IMR-90 (cell line): ENCODE measurements around the gene SDK1. TPM values are rescaled to one million over a fixed set of nuclear protein-coding genes. Genes with fewer than 3 reads are reported as not detected.

Source experiments
- ATAC-seq: fragments of 200-7000 bp; cut with Tn5 transposase; 2 replicates; pipeline ENCODE4 v1.9.1; 2020; ENCODE audit warnings: low read depth, mild to moderate bottlenecking, moderate library complexity
- BruUV-seq: library from RNA; stranded (reverse); fragments of 400-500 nt; replicated peaks from 2 replicates; lab custom pipeline; 2021; lab: Mats Ljungman, UMichigan
- CTCF ChIA-PET: fragments of 300-600 bp; formaldehyde crosslinking; extraction: SDS; loops from one replicate; lab custom pipeline; 2021; ENCODE audit warnings: antibody characterized with exemption; lab: Yijun Ruan, JAX
- POLR2A ChIA-PET: fragments of 300-600 bp; sonication (Branson Sonifier 250); formaldehyde crosslinking; loops from one replicate; lab custom pipeline; 2022; ENCODE audit warnings: antibody characterized with exemption; ENCODE audit not compliant: unreplicated experiment; lab: Charles Lee
- DNase-seq: peaks from one replicate; pipeline ENCODE4 v3.0.0; 2013
- H2AFZ ChIP-seq: replicated peaks from 2 replicates; pipeline ENCODE3; 2013; ENCODE audit warnings: low read length, mild to moderate bottlenecking; ENCODE audit not compliant: poor library complexity
- H2AK5ac ChIP-seq: 2 replicates; pipeline ENCODE4 v1.6.1; 2013; ENCODE audit warnings: low read depth, low read length, inconsistent platforms
- H2AK9ac ChIP-seq: replicated peaks from 2 replicates; pipeline ENCODE3; 2013; ENCODE audit warnings: mild to moderate bottlenecking, low read depth, low read length, moderate library complexity; ENCODE audit not compliant: poor library complexity
- H2BK120ac ChIP-seq: 2 replicates; pipeline ENCODE4 v1.6.1; 2013; ENCODE audit warnings: low read depth, low read length, inconsistent platforms
- H2BK15ac ChIP-seq: 3 replicates; pipeline ENCODE4 v1.6.1; 2013; ENCODE audit warnings: low read depth, low read length, inconsistent platforms
- H2BK20ac ChIP-seq: 2 replicates; pipeline ENCODE4 v1.6.1; 2013; ENCODE audit warnings: low read depth, mild to moderate bottlenecking, inconsistent platforms, low read length, moderate library complexity
- H2BK5ac ChIP-seq: 2 replicates; pipeline ENCODE4 v1.6.1; 2013; ENCODE audit warnings: mild to moderate bottlenecking, low read depth, low read length, inconsistent platforms; ENCODE audit not compliant: poor library complexity, severe bottlenecking
- H3K14ac ChIP-seq: replicated peaks from 2 replicates; pipeline ENCODE4 v1.6.1; 2013; ENCODE audit warnings: low read depth, low read length, inconsistent platforms
- H3K18ac ChIP-seq: 2 replicates; pipeline ENCODE4 v1.6.1; 2013; ENCODE audit warnings: low read depth, low read length, control low read depth
- H3K23ac ChIP-seq: 2 replicates; pipeline ENCODE4 v1.6.1; 2013; ENCODE audit warnings: low read depth, low read length, inconsistent platforms
- H3K27ac ChIP-seq: 2 replicates; pipeline ENCODE4 v1.5.1; 2013; ENCODE audit warnings: mild to moderate bottlenecking, control low read depth, low read length; ENCODE audit not compliant: insufficient read depth
- H3K27me3 ChIP-seq: 2 replicates; pipeline ENCODE4 v1.6.1; 2013; ENCODE audit warnings: low read length; ENCODE audit not compliant: control insufficient read depth, insufficient read depth
- H3K36me3 ChIP-seq: 2 replicates; pipeline ENCODE4 v1.6.1; 2013; ENCODE audit warnings: low read length, mixed read lengths; ENCODE audit not compliant: control insufficient read depth, insufficient read depth
- H3K4ac ChIP-seq: 2 replicates; pipeline ENCODE4 v1.6.1; 2013; ENCODE audit warnings: low read depth, low read length, inconsistent platforms
- H3K4me1 ChIP-seq: 2 replicates; pipeline ENCODE4 v1.6.1; 2013; ENCODE audit warnings: low read length, mixed read lengths; ENCODE audit not compliant: control insufficient read depth, insufficient read depth
- H3K4me2 ChIP-seq: 2 replicates; pipeline ENCODE4 v1.6.1; 2013; ENCODE audit warnings: low read depth, mild to moderate bottlenecking, control low read depth, low read length, moderate library complexity
- H3K4me3 ChIP-seq: 2 replicates; pipeline ENCODE4 v1.5.1; 2013; ENCODE audit warnings: low read depth, mild to moderate bottlenecking, control low read depth, low read length, moderate library complexity; ENCODE audit not compliant: insufficient read depth
- H3K56ac ChIP-seq: 2 replicates; pipeline ENCODE4 v1.6.1; 2013; ENCODE audit warnings: low read length, inconsistent platforms; ENCODE audit not compliant: insufficient read depth; ENCODE audit errors: extremely low read depth
- H3K79me1 ChIP-seq, 2 experiments: 2 replicates each; pipeline ENCODE4 v1.6.1; 2013; ENCODE audit warnings: low read length in 2 of 2, inconsistent platforms in 1 of 2, low read depth in 1 of 2
- H3K9ac ChIP-seq: 2 replicates; pipeline ENCODE4 v1.6.1; 2013; ENCODE audit warnings: low read depth, low read length, control low read depth
- H3K9me1 ChIP-seq: 2 replicates; pipeline ENCODE4 v1.6.1; 2013; ENCODE audit warnings: low read length, inconsistent platforms; ENCODE audit not compliant: insufficient read depth
- H3K9me3 ChIP-seq: 2 replicates; pipeline ENCODE4 v1.6.1; 2013; ENCODE audit warnings: low read length; ENCODE audit not compliant: control insufficient read depth, insufficient read depth
- H4K20me1 ChIP-seq: 2 replicates; pipeline ENCODE4 v1.6.1; 2013; ENCODE audit warnings: low read length, inconsistent platforms; ENCODE audit not compliant: insufficient read depth
- H4K5ac ChIP-seq: 2 replicates; pipeline ENCODE4 v1.6.1; 2013; ENCODE audit warnings: mild to moderate bottlenecking, low read depth, low read length, control low read depth
- H4K8ac ChIP-seq, 2 experiments: 2 replicates each; pipeline ENCODE4 v1.6.1; 2013; ENCODE audit warnings: low read depth in 2 of 2, low read length in 2 of 2, control low read depth in 1 of 2, inconsistent platforms in 1 of 2
- H4K91ac ChIP-seq: 2 replicates; pipeline ENCODE4 v1.6.1; 2013; ENCODE audit warnings: low read depth, low read length, inconsistent platforms; ENCODE audit not compliant: insufficient read depth
- BHLHE40 ChIP-seq: fragments of 150-350 bp; IDR thresholded peaks from 2 replicates; pipeline ENCODE4 v1.6.1; 2016; ENCODE audit warnings: mild to moderate bottlenecking, low read depth, low read length
- CEBPB ChIP-seq: IDR thresholded peaks from 2 replicates; pipeline ENCODE4 v1.6.1; 2012; ENCODE audit warnings: low read depth, low read length, improper control_type of control experiment
- MAFK ChIP-seq: IDR thresholded peaks from 2 replicates; pipeline ENCODE4 v1.6.1; 2012; ENCODE audit warnings: low read depth, low read length, improper control_type of control experiment
- NFE2L2 ChIP-seq: fragments of 150-350 bp; IDR thresholded peaks from 2 replicates; pipeline ENCODE4 v1.6.1; 2016; ENCODE audit warnings: low read depth, mild to moderate bottlenecking, low read length
- POLR2A ChIP-seq: IDR thresholded peaks from 2 replicates; pipeline ENCODE4 v1.6.1; 2012; ENCODE audit warnings: mild to moderate bottlenecking, low read depth, low read length
- RAD21 ChIP-seq: IDR thresholded peaks from 2 replicates; pipeline ENCODE4 v1.6.1; 2012; ENCODE audit warnings: low read length, improper control_type of control experiment
- RCOR1 ChIP-seq: IDR thresholded peaks from 2 replicates; pipeline ENCODE4 v1.6.1; 2012; ENCODE audit warnings: mild to moderate bottlenecking, low read length, improper control_type of control experiment; ENCODE audit not compliant: insufficient replicate concordance
- RFX5 ChIP-seq: IDR thresholded peaks from 2 replicates; pipeline ENCODE4 v1.8.0; 2012; ENCODE audit warnings: low read depth, mild to moderate bottlenecking, low read length, moderate library complexity
- WGBS, 2 experiments: methylation state at CpG; one replicate each; pipeline versions ENCODE4 v1.1.5 to v1.1.7; 2013; ENCODE audit warnings: missing lambda C conversion rate in 2 of 2; ENCODE audit not compliant: insufficient read length in 1 of 2; ENCODE audit errors: extremely low coverage in 2 of 2; 5-methylcytosine and 5-hydroxymethylcytosine counted together
- dilution Hi-C: fragments of 300-500 bp; cut with HindIII; formaldehyde crosslinking; loops from one replicate; pipeline ENCODE4 v1.14.3; 2018; ENCODE audit warnings: low sequenced_read_pairs; ENCODE audit not compliant: unreplicated experiment
- in situ Hi-C: fragments of 300-500 bp; cut with MboI; formaldehyde crosslinking; loops from 3 replicates; pipeline ENCODE4 v1.14.3; 2019; ENCODE audit warnings: low sequenced_read_pairs, inconsistent platforms, mixed read lengths
- intact Hi-C: fragments of 100-400 bp; cut with micrococcal nuclease; formaldehyde crosslinking; loops from 2 replicates; pipeline ENCODE4 v1.10.0; 2022
- polyA plus RNA-seq, 3 experiments: library from polyadenylated mRNA; depleted of rRNA; stranded (reverse); fragments of >200 nt; gene quantifications; 2 replicates each; pipeline ENCODE4 v1.2.3, GENCODE V29; 2012; ENCODE audit warnings: low replicate concordance in 1 of 3
- total RNA-seq: library from RNA; depleted of rRNA; stranded (reverse); fragments of >200 nt; gene quantifications from 2 replicates; pipeline ENCODE4 v1.2.3, GENCODE V29; 2012
- TF ChIP-seq, protein P1 (sequence below): fragments of 150-350 bp; IDR thresholded peaks from 2 replicates; pipeline ENCODE4 v1.6.1; 2016; ENCODE audit warnings: low read depth, mild to moderate bottlenecking, low read length, moderate library complexity, borderline replicate concordance
- TF ChIP-seq, protein P2 (sequence below): conservative IDR thresholded peaks from 2 replicates; pipeline ENCODE4 v1.5.1; 2012; ENCODE audit warnings: mild to moderate bottlenecking, low read depth, low read length, improper control_type of control experiment

Gene SDK1
- total and polyA plus RNA-seq, 2 of the 4 experiments (the other 2 are of a cell fraction): 1.5 to 1.6 TPM

DNA sequence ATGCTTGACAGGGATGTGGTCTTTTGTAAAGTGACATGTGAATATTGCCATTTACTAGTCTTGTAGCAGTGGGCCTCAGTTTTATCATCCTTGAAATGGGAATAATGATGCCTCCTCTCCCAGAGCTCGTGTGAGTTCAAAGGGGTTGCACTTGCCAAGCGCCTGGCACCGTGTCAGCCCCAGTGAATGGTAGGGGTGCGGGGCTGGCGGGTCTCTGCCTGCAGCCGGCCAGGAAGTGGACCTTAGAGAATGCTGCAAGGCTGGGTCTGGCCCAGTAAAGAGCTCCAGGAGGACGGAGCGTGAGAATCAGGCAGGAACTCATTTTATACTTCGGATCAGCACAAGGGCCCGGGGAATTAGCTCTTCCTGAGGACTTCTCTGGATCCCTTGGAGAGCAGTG is 856.6 kb downstream of the SDK1 start:
- H2BK20ac ChIP-seq: no peak overlapping the region
- ATAC-seq (no peak), DNase-seq (no peak)
- no peak overlapping the region for H2AK5ac ChIP-seq
- no peaks in the 10 kb centered on the region for H3K9me1 ChIP-seq
- no peak overlapping the region for H3K56ac ChIP-seq
- H3K4ac ChIP-seq: no peak overlapping the region
- no peak overlapping the region for H4K5ac ChIP-seq
- no peak overlapping the region for H2BK5ac ChIP-seq
- no peak overlapping the region for H3K14ac ChIP-seq
- no peak overlapping the region for H3K9ac ChIP-seq
- no CpG with 5 or more reads among the region's 10 CpGs for WGBS, 2 experiments
- no peak overlapping the region for H2AK9ac ChIP-seq
- H4K20me1 ChIP-seq: no peaks in the 10 kb centered on the region
- H4K91ac ChIP-seq: no peak overlapping the region
- H3K27ac ChIP-seq: no peak overlapping the region
- no peak overlapping the region for H2AFZ ChIP-seq
- H3K9me3 ChIP-seq: peaks cover 11% of the 10 kb centered on the region
- POLR2A ChIA-PET: no interaction called here
- no peak overlapping the region for H4K8ac ChIP-seq
- CTCF ChIA-PET: no interaction called here
- intact Hi-C loops: no loop called here
- no TSS peak for BruUV-seq
- H2BK15ac ChIP-seq: no peak overlapping the region
- no peaks in the 10 kb centered on the region for H3K4me1 ChIP-seq
- TF ChIP-seq, protein P1, sequence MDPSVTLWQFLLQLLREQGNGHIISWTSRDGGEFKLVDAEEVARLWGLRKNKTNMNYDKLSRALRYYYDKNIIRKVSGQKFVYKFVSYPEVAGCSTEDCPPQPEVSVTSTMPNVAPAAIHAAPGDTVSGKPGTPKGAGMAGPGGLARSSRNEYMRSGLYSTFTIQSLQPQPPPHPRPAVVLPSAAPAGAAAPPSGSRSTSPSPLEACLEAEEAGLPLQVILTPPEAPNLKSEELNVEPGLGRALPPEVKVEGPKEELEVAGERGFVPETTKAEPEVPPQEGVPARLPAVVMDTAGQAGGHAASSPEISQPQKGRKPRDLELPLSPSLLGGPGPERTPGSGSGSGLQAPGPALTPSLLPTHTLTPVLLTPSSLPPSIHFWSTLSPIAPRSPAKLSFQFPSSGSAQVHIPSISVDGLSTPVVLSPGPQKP: no peak
- TF ChIP-seq CEBPB (no peak), NFE2L2 (no peak), POLR2A (no peak), RCOR1 (no peak), RFX5 (no peak), MAFK (no peak), BHLHE40 (no peak), RAD21 (no peak)
- TF ChIP-seq, protein P2, sequence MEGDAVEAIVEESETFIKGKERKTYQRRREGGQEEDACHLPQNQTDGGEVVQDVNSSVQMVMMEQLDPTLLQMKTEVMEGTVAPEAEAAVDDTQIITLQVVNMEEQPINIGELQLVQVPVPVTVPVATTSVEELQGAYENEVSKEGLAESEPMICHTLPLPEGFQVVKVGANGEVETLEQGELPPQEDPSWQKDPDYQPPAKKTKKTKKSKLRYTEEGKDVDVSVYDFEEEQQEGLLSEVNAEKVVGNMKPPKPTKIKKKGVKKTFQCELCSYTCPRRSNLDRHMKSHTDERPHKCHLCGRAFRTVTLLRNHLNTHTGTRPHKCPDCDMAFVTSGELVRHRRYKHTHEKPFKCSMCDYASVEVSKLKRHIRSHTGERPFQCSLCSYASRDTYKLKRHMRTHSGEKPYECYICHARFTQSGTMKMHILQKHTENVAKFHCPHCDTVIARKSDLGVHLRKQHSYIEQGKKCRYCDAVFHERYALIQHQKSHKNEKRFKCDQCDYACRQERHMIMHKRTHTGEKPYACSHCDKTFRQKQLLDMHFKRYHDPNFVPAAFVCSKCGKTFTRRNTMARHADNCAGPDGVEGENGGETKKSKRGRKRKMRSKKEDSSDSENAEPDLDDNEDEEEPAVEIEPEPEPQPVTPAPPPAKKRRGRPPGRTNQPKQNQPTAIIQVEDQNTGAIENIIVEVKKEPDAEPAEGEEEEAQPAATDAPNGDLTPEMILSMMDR: no peak
- H2BK120ac ChIP-seq: no peak overlapping the region
- H3K27me3 ChIP-seq: no peaks in the 10 kb centered on the region
- in situ Hi-C loops: no loop called here
- H3K18ac ChIP-seq: no peak overlapping the region
- no peak overlapping the region for H3K4me3 ChIP-seq
- no peaks in the 10 kb centered on the region for H3K36me3 ChIP-seq
- no peak overlapping the region for H3K4me2 ChIP-seq
- H3K79me1 ChIP-seq: no peaks in the 10 kb centered on the region
- dilution Hi-C loops: no loop called here
- H3K23ac ChIP-seq: no peak overlapping the region
